ENCODE measurements around the gene PCSK2. TPM values are rescaled to one million over a fixed set of nuclear protein-coding genes. Genes with fewer than 3 reads are reported as not detected.

The PCSK2 gene
- total RNA-seq, 2 experiments from 2014 or later, result not detected

GRCh38 chr20:17523326-17523725 lies 296.5 kb downstream of the PCSK2 start:
- H3K79me2 ChIP-seq (ENCODE audit: insufficient read depth, low read depth, low read length), result no peaks in the 10 kb centered on the region
- CTCF ChIA-PET (ENCODE audit: unreplicated experiment), result no interaction called here
- H3K9me3 ChIP-seq (ENCODE audit: low read length), result no peaks in the 10 kb centered on the region
- no peak overlapping the region for H3K4me2 ChIP-seq (ENCODE audit: low read length)
- H3K4me1 ChIP-seq (ENCODE audit: insufficient read depth, low read length, poor library complexity, severe bottlenecking), result no peaks in the 10 kb centered on the region
- intact Hi-C loops (cut with micrococcal nuclease; ENCODE audit: unreplicated experiment), result no loop called here
- BruUV-seq (replicated peaks), result no TSS peak
- H3K36me3 ChIP-seq (ENCODE audit: insufficient read depth, low read length), result no peaks in the 10 kb centered on the region
- no peak overlapping the region for H3K4me3 ChIP-seq (ENCODE audit: low read depth, low read length, poor library complexity, severe bottlenecking)
- DNase-seq (ENCODE audit: low spot score), result no peak
- H3K27ac ChIP-seq (ENCODE audit: low read depth, low read length, poor library complexity, severe bottlenecking), result no peak overlapping the region
- no peak for TF ChIP-seq EZH2phosphoT487 (IDR thresholded peaks at IDR 0.05; ENCODE audit: borderline replicate concordance, low read depth, low read length)
- TF ChIP-seq CTCF (conservative IDR thresholded peaks at IDR 0.05; ENCODE audit: low read length), result no peak
- POLR2A ChIA-PET, result interaction anchor here (0.6 to 0.7 kb wide), 2 partner anchors 9 to 422 kb away, joined by 3 read pairs; no protein-coding TSS in a partner anchor
- no peaks in the 10 kb centered on the region for H4K20me1 ChIP-seq (ENCODE audit: insufficient read depth, low read length)
- H3K9me2 ChIP-seq (ENCODE audit: insufficient read depth, low read length), result no peaks in the 10 kb centered on the region
- H2AFZ ChIP-seq (ENCODE audit: low read length), result no peak overlapping the region

DNA sequence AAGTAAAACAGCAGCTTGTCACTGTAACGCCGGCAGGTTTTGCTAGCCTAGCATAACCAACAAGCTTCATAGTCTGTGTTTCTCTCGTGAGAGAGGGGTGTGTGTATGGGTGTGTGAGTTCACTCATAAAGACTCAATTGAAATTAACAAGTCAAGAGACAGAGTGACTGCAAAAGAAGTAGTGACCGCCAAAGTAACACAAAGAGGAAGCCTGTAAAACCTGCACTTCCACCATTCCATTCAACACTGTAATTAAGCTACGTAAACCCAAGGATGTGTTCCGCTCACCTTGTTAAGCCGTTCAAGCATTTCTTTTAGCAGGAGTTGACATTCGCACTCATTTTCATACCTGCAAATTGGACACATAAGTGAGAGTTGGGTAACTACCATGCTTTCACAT lies 297.7 kb downstream of the PCSK2 start:
- H3K4me3 ChIP-seq (ENCODE audit: low read depth, low read length, poor library complexity, severe bottlenecking), result no peak overlapping the region
- intact Hi-C loops (cut with micrococcal nuclease; ENCODE audit: unreplicated experiment), result no loop called here
- no peaks in the 10 kb centered on the region for H4K20me1 ChIP-seq (ENCODE audit: insufficient read depth, low read length)
- no peaks in the 10 kb centered on the region for H3K79me2 ChIP-seq (ENCODE audit: insufficient read depth, low read depth, low read length)
- no TSS peak for BruUV-seq (replicated peaks)
- TF ChIP-seq CTCF (conservative IDR thresholded peaks at IDR 0.05; ENCODE audit: low read length), result no peak
- no peak for TF ChIP-seq EZH2phosphoT487 (IDR thresholded peaks at IDR 0.05; ENCODE audit: borderline replicate concordance, low read depth, low read length)
- no peak overlapping the region for H3K27ac ChIP-seq (ENCODE audit: low read depth, low read length, poor library complexity, severe bottlenecking)
- no peak overlapping the region for H3K4me2 ChIP-seq (ENCODE audit: low read length)
- no peaks in the 10 kb centered on the region for H3K4me1 ChIP-seq (ENCODE audit: insufficient read depth, low read length, poor library complexity, severe bottlenecking)
- H3K9me3 ChIP-seq (ENCODE audit: low read length), result no peaks in the 10 kb centered on the region
- no peaks in the 10 kb centered on the region for H3K9me2 ChIP-seq (ENCODE audit: insufficient read depth, low read length)
- no peaks in the 10 kb centered on the region for H3K36me3 ChIP-seq (ENCODE audit: insufficient read depth, low read length)
- POLR2A ChIA-PET, result no interaction called here
- no peak overlapping the region for H2AFZ ChIP-seq (ENCODE audit: low read length)
- DNase-seq (ENCODE audit: low spot score), result no peak
- CTCF ChIA-PET (ENCODE audit: unreplicated experiment), result no interaction called here

GRCh38 chr20:17525132-17525531 lies 298.3 kb downstream of the PCSK2 start:
- Histone ChIP-seq H3K4me3 (ENCODE audit: low read depth, low read length, poor library complexity, severe bottlenecking) (no peak overlapping the region), H3K9me2 (ENCODE audit: insufficient read depth, low read length) (no peaks in the 10 kb centered on the region), H2AFZ (ENCODE audit: low read length) (no peak overlapping the region), H3K4me2 (ENCODE audit: low read length) (no peak overlapping the region), H4K20me1 (ENCODE audit: insufficient read depth, low read length) (no peaks in the 10 kb centered on the region), H3K9me3 (ENCODE audit: low read length) (no peaks in the 10 kb centered on the region), H3K27ac (ENCODE audit: low read depth, low read length, poor library complexity, severe bottlenecking) (no peak overlapping the region), H3K79me2 (ENCODE audit: insufficient read depth, low read depth, low read length) (no peaks in the 10 kb centered on the region), H3K4me1 (ENCODE audit: insufficient read depth, low read length, poor library complexity, severe bottlenecking) (no peaks in the 10 kb centered on the region), H3K36me3 (ENCODE audit: insufficient read depth, low read length) (no peaks in the 10 kb centered on the region)
- BruUV-seq (replicated peaks), result no TSS peak
- ChIA-PET CTCF (ENCODE audit: unreplicated experiment) (no interaction called here), POLR2A (no interaction called here)
- TF ChIP-seq EZH2phosphoT487 (IDR thresholded peaks at IDR 0.05; ENCODE audit: borderline replicate concordance, low read depth, low read length) (no peak), CTCF (conservative IDR thresholded peaks at IDR 0.05; ENCODE audit: low read length) (no peak)
- intact Hi-C loops (cut with micrococcal nuclease; ENCODE audit: unreplicated experiment), result no loop called here
- no peak for DNase-seq (ENCODE audit: low spot score)
